ENCODE measurements around the gene MPDU1. TPM values are rescaled to one million over a fixed set of nuclear protein-coding genes. Genes with fewer than 3 reads are reported as not detected.

Gene MPDU1
- total RNA-seq, 1 experiment from 2014 or later: 149 TPM

DNA sequence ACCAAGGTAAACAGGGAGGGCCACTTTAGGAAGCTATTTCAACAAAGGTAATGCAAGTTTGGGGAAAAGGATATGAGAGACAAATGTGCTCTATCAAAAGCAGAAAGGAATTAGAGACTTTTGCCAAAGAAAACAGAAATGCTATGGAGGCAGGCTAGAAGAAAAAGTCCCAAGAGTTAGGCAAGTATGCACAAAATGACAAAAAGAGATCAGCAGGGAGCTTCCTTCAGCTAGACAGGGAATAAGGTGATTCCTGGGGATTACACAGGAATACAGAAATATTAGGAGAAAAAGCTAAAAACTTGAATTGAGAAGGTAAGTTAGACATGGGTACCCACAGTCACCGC lies 28.6 kb downstream of the MPDU1 start:
- intact Hi-C loops (cut with micrococcal nuclease; ENCODE audit: unreplicated experiment): no loop called here

DNA sequence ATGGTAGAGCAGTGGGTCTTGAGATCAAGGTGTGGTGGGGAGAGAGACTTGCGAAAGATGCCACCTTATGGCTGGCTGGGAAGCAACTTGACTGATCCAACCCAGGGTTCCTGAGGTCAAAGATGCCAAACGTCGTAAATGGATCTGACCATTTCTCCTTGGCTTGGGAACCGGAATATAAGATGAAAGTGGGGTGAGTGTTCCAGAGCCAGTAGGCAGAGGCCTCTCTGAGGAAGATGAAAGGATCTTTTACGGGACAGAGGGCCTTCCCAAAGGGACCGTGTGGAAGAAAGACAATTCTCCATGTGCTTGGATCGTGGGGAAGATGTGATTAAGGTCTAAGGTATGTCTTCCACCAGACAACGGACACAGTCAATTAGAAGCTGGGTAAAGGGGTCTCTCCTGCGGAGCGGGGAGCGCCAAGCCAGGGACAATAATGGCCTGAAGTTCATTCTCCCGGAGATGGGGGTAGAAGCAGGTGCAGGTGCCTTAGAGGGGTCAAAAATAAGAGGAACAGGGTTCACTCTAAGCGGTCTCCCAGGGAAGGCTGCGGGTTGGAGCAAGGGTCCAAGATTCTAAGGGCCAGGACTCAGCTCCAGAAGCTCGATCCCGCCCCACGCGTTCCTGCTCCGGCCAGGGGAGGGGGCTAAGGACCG lies 30.2 kb downstream of the MPDU1 start:
- POLR2A ChIA-PET (ENCODE audit: low non-redundant PET): interaction anchor here (0.6 kb wide), 1 partner anchor 75 kb away, joined by 3 read pairs; the partner anchor contains the start of gene WRAP53
- H3K27me3 ChIP-seq (replicated peaks; ENCODE audit: insufficient read depth, low read depth, low read length, poor library complexity): no peaks in the 10 kb centered on the region
- CTCF ChIA-PET: interaction anchor here (2.6 kb wide), 1 partner anchor 73 kb away, joined by 18 read pairs; the partner anchor contains the start of genes TP53 and WRAP53
- no peaks in the 10 kb centered on the region for H3K9me3 ChIP-seq (ENCODE audit: low read depth, low read length, poor library complexity, severe bottlenecking)
- no peak for TF ChIP-seq CTCF (conservative IDR thresholded peaks at IDR 0.05; ENCODE audit: low read depth, low read length)
- no peak for TF ChIP-seq EZH2 (IDR thresholded peaks at IDR 0.05; ENCODE audit: borderline replicate concordance, low read depth, low read length, poor library complexity, severe bottlenecking)
- H3K4me3 ChIP-seq (ENCODE audit: low read depth, low read length, poor library complexity, severe bottlenecking): peak overlapping the region; percentile 92
- peak overlapping the region; percentile 91 for H3K27ac ChIP-seq (ENCODE audit: low read depth, low read length, poor library complexity, severe bottlenecking)
- DNase-seq (ENCODE audit: low spot score): no peak
- intact Hi-C loops (cut with micrococcal nuclease; ENCODE audit: unreplicated experiment): no loop called here
- H3K36me3 ChIP-seq (ENCODE audit: insufficient read depth, low read length, poor library complexity, severe bottlenecking): peaks cover 11% of the 10 kb centered on the region
- BruUV-seq (replicated peaks): TSS peak; percentile 32
- peaks cover 20% of the 10 kb centered on the region for H3K4me1 ChIP-seq (ENCODE audit: insufficient read depth, low read length, poor library complexity, severe bottlenecking)

More for the DNA sequence above, 28.6 kb downstream of the MPDU1 start:
- H3K4me3 ChIP-seq (ENCODE audit: low read depth, low read length, poor library complexity, severe bottlenecking): peak overlapping the region; percentile 92
- H3K9me3 ChIP-seq (ENCODE audit: low read depth, low read length, poor library complexity, severe bottlenecking): no peaks in the 10 kb centered on the region
- H3K36me3 ChIP-seq (ENCODE audit: insufficient read depth, low read length, poor library complexity, severe bottlenecking): peaks cover 11% of the 10 kb centered on the region
- H3K4me1 ChIP-seq (ENCODE audit: insufficient read depth, low read length, poor library complexity, severe bottlenecking): peaks cover 20% of the 10 kb centered on the region
- no peak for TF ChIP-seq CTCF (conservative IDR thresholded peaks at IDR 0.05; ENCODE audit: low read depth, low read length)
- TF ChIP-seq EZH2 (IDR thresholded peaks at IDR 0.05; ENCODE audit: borderline replicate concordance, low read depth, low read length, poor library complexity, severe bottlenecking): no peak
- peak overlapping the region; percentile 55 for H3K27ac ChIP-seq (ENCODE audit: low read depth, low read length, poor library complexity, severe bottlenecking)
- CTCF ChIA-PET: interaction anchor here (1.3 kb wide), 1 partner anchor 76 kb away, joined by 3 read pairs; the partner anchor contains the start of gene WRAP53
- no peaks in the 10 kb centered on the region for H3K27me3 ChIP-seq (replicated peaks; ENCODE audit: insufficient read depth, low read depth, low read length, poor library complexity)
- DNase-seq (ENCODE audit: low spot score): no peak
- POLR2A ChIA-PET (ENCODE audit: low non-redundant PET): no interaction called here
- no TSS peak for BruUV-seq (replicated peaks)

DNA sequence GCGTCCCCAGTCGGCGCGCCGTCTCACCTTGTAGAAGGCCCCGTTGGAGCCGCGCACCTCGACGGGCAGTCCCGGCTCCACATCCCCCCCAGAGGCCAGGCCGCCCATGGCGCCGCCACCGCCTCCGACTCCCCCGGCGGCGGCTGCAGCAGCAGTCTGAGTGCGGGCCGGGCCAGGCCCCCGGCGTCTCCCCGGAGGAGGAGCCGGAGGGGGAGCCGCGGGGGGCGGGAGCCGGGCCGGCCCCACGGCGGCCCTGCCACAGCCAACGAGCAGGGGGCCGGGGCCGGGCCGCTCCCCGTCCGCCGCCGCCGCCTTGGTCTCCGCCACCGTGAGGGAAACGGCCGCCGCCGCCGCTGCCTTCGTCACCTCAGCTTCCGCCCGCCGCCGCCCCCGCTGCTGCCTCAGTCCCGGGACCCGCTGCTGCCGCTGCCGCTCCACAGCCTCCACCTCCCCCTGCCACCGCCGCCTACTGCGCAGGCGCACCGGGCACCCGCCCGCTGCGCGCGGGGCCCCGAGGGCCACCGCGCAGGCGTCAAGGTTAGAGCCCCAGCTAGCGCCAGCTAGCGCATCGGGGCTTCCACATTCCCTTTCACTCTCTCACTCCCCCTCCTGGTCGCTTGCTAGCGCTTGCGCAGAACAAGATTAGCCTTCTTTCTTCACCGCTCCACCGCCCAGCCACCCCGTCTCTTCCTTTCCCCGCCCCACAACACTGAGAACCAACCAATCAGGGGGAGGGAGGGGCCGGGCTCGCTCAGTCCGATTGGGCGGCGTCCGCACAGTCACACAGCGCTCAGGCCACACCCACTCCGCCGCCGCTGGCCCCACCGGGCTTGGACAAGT lies 31.0 kb downstream of the MPDU1 start, which contains the start of gene FXR2:
Gene FXR2 (minus strand): TSS at position 473 of the 840 bp plus-strand sequence. CDS start 365 bp downstream, at position 108.
- intact Hi-C loops (cut with micrococcal nuclease; ENCODE audit: unreplicated experiment): no loop called here
- ChIA-PET CTCF (interaction anchor here (0.5 to 2.6 kb wide), 4 partner anchors 13 to 1125 kb away, joined by 4 to 18 read pairs (median 6); partner anchors contain the start of genes SAT2, TP53 and WRAP53), POLR2A (ENCODE audit: low non-redundant PET) (interaction anchor here (0.6 to 1.0 kb wide), 3 partner anchors 41 to 772 kb away, joined by 3 read pairs; partner anchors contain the start of gene TP53)

More for the DNA sequence above, 31.0 kb downstream of the MPDU1 start, which contains the start of gene FXR2:
- Histone ChIP-seq H3K4me1 (ENCODE audit: insufficient read depth, low read length, poor library complexity, severe bottlenecking) (peaks cover 20% of the 10 kb centered on the region), H3K27me3 (replicated peaks; ENCODE audit: insufficient read depth, low read depth, low read length, poor library complexity) (no peaks in the 10 kb centered on the region), H3K4me3 (ENCODE audit: low read depth, low read length, poor library complexity, severe bottlenecking) (peak within 1 kb of the TSS; percentile 92), H3K27ac (ENCODE audit: low read depth, low read length, poor library complexity, severe bottlenecking) (peak within 1 kb of the TSS; percentile 91), H3K36me3 (ENCODE audit: insufficient read depth, low read length, poor library complexity, severe bottlenecking) (peaks cover 11% of the 10 kb centered on the region), H3K9me3 (ENCODE audit: low read depth, low read length, poor library complexity, severe bottlenecking) (no peaks in the 10 kb centered on the region)
- DNase-seq (ENCODE audit: low spot score): peak; percentile 100
- no TSS peak for BruUV-seq (replicated peaks)
- TF ChIP-seq CTCF (conservative IDR thresholded peaks at IDR 0.05; ENCODE audit: low read depth, low read length) (peak; percentile 65), EZH2 (IDR thresholded peaks at IDR 0.05; ENCODE audit: borderline replicate concordance, low read depth, low read length, poor library complexity, severe bottlenecking) (no peak)
